ENCODE measurements around the gene FGD6. TPM values are rescaled to one million over a fixed set of nuclear protein-coding genes. Genes with fewer than 3 reads are reported as not detected.

The FGD6 gene
- total and polyA plus RNA-seq, 12 donors = 1.2 to 33.4 (median 21.6) TPM

DNA sequence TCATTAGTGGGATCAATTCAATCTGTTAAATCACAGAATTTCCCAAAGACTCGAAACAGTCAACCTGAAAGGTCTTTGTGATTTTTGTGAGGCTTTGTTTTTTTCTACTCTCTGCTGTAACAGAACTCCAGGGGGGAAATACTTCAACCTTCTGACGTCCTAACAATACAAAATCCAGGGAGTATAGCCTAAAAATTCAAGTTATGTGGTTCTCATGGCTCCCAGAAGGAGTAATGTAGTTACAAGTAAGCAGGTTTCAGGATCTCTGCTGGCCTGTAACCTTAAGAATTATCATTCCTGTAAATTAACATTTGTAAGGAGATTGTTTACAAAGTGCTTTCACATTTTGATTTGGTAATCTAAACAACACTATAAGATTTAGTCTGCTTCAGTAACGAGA, 40.3 kb upstream of the FGD6 start:
- H3K4me3 ChIP-seq = no peak overlapping the region
- no peak overlapping the region for H3K27ac ChIP-seq
- TF ChIP-seq, protein P1, sequence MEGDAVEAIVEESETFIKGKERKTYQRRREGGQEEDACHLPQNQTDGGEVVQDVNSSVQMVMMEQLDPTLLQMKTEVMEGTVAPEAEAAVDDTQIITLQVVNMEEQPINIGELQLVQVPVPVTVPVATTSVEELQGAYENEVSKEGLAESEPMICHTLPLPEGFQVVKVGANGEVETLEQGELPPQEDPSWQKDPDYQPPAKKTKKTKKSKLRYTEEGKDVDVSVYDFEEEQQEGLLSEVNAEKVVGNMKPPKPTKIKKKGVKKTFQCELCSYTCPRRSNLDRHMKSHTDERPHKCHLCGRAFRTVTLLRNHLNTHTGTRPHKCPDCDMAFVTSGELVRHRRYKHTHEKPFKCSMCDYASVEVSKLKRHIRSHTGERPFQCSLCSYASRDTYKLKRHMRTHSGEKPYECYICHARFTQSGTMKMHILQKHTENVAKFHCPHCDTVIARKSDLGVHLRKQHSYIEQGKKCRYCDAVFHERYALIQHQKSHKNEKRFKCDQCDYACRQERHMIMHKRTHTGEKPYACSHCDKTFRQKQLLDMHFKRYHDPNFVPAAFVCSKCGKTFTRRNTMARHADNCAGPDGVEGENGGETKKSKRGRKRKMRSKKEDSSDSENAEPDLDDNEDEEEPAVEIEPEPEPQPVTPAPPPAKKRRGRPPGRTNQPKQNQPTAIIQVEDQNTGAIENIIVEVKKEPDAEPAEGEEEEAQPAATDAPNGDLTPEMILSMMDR (IDR thresholded peaks at IDR 0.05) = no peak
- no peaks in the 10 kb centered on the region for H3K27me3 ChIP-seq
- 95 to 97% methylated on average over 3 of the region's 3 CpGs for WGBS, 2 donors
- H3K9me3 ChIP-seq = no peaks in the 10 kb centered on the region
- H3K36me3 ChIP-seq = peaks cover 0 to 90% (median 24%) of the 10 kb centered on the region in 9 donors
- H3K4me1 ChIP-seq = peaks cover 0 to 21% (median 8%) of the 10 kb centered on the region in 9 donors
- intact Hi-C loops (cut with DNase I) = loop anchor here in 1 of 10 donors (5.0 kb wide), 1 partner anchor 35 kb away; no protein-coding TSS in a partner anchor
- ATAC-seq (no peak), DNase-seq (no peak)

DNA sequence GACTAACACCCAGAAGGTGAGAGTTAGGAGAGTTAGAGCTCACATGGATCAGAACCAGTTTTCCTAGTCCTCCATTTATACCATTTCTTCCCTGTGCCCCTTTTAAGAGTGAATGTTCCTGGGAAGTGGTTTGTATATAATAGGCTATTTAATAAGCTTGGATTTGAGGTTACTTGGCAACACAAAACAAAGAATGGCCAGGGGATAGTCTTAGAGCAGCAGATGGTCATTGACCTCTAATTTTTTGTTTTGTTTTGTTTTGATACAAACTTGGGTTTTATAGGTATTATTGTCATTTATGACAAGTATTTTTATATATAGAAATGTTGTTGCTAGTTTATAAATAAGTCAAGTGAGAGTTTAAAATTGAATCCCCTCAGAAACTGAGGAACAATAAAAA, 36.1 kb upstream of the FGD6 start:
- TF ChIP-seq, protein P1 (IDR thresholded peaks at IDR 0.05) = no peak
- H3K36me3 ChIP-seq = peaks cover 0 to 66% (median 30%) of the 10 kb centered on the region in 9 donors
- H3K9me3 ChIP-seq = no peaks in the 10 kb centered on the region
- no peak for DNase-seq
- intact Hi-C loops (cut with DNase I) = no loop called here
- no peaks in the 10 kb centered on the region for H3K27me3 ChIP-seq
- no peak overlapping the region for H3K4me3 ChIP-seq
- no peak overlapping the region for H3K27ac ChIP-seq
- no peak for ATAC-seq
- peaks cover 0 to 32% (median 16%) of the 10 kb centered on the region in 9 donors for H3K4me1 ChIP-seq

DNA sequence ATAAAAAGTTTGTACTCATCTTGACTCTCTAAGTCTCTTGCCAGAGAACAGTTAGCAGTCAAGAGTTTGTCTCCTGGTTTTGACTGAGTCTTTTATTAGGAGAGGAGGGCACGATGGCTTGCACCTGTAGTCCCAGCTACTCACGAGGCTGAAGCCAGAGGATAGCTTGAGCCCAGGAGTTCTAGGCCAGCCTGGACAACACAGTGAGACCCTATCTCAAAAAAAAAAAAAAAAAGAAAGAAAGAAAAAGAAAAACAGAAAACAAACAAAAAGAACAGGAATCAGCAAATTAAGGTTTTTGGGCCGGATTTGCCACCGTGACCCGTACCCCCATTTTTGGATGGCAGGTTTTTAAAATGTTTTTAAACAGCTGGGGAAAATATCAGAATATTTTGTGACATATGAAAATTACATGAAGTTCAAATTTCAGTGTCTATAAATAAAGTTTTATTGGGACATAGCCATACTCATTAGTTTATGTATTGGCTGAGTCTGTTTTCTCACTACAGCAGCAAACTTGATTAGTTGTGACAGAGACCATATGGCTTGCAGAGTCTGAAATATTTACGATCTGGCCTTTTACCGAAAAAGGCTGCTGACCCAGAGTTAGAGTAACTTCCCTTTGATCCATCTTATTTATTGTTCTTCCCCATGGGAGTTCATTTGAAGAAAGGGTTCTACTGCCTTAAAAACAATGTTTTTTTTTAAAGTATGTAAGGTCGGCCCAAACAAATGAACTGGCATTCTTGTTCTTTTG, 31.5 kb upstream of the FGD6 start:
- TF ChIP-seq, protein P1 (IDR thresholded peaks at IDR 0.05) = no peak
- H3K9me3 ChIP-seq = no peaks in the 10 kb centered on the region
- H3K36me3 ChIP-seq = peaks cover 0 to 20% (median 10%) of the 10 kb centered on the region in 9 donors
- DNase-seq (no peak), ATAC-seq (no peak)
- H3K27me3 ChIP-seq = no peaks in the 10 kb centered on the region
- H3K4me1 ChIP-seq = peaks cover 0 to 49% (median 21%) of the 10 kb centered on the region in 9 donors
- 81 to 87% methylated on average over 8 of the region's 8 CpGs for WGBS, 2 donors
- intact Hi-C loops (cut with DNase I) = no loop called here
- no peak overlapping the region for H3K4me3 ChIP-seq
- H3K27ac ChIP-seq = no peak overlapping the region

DNA sequence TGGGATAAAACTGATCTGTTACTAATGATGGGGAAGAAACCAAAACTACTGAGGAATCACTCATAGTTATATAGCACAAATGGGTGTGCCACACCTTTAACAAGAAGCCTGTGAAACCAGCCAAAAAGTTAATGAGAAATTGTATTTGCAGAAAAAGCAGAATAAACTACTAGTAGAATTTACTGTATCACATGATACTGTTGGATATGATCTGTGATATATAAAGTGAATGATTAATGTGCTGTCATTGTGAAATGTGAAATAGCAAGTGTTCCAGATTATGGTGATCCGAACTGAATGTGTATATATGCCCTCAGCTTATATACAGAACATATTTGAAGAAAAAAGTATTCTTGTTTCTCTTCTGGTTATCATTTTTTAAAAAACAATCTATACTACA, 30.8 kb upstream of the FGD6 start:
- WGBS, 2 donors = 90 to 97% methylated on average over 1 of the region's 1 CpG

More for the DNA sequence above, 30.8 kb upstream of the FGD6 start:
- intact Hi-C loops (cut with DNase I) = no loop called here
- TF ChIP-seq, protein P1 (IDR thresholded peaks at IDR 0.05) = no peak
- Histone ChIP-seq H3K9me3 (no peaks in the 10 kb centered on the region), H3K36me3 (peaks cover 0 to 16% (median 14%) of the 10 kb centered on the region in 9 donors), H3K4me3 (no peak overlapping the region), H3K27me3 (no peaks in the 10 kb centered on the region), H3K27ac (no peak overlapping the region), H3K4me1 (peaks cover 0 to 49% (median 21%) of the 10 kb centered on the region in 9 donors)
- no peak for DNase-seq
- no peak for ATAC-seq
